Measurements from ENCODE around the gene INO80D.
A peak's percentile ranks its signal among the peaks of the same experiment; 100 is the strongest.
"Not testable (repeated sequence)": the region's sequence is repeated elsewhere in the genome, so short reads cannot be mapped to it uniquely, and the experiment has no call there.

The INO80D gene

DNA sequence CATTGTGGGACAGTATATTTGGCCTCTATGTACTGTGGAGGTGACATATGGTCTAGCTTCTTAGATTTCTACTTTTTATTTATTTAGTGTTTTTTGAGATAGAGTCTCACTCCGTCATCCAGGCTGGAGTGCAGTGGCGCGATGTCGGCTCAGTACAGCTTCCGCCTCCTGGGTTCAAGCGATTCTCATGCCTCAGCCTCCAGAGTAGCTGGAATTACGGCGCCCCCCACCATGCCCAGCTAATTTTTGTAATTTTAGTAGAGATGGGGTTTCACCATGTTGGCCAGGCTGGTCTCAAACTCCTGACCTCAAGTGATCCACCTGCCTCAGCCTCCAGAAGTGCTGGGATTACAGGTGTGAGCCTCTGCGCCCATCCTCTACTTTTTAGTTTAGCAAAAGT, 99.6 kb downstream of the INO80D start:
- H3K79me1 ChIP-seq (ENCODE audit: low read length); H2AFZ ChIP-seq (ENCODE audit: insufficient read depth, low read length, poor library complexity); H3K4me3 ChIP-seq (ENCODE audit: low read depth, low read length); H3K79me2 ChIP-seq (ENCODE audit: control insufficient read depth, insufficient read depth, low read length, poor library complexity); H2BK5ac ChIP-seq (ENCODE audit: low read depth, low read length, poor library complexity); H3K14ac ChIP-seq (ENCODE audit: low read length); H3K36me3 ChIP-seq (ENCODE audit: control insufficient read depth in 1 of 2, insufficient read depth in 2 of 2, low read length in 2 of 2); DNase-seq; H4K8ac ChIP-seq (ENCODE audit: low read depth, low read length); H2BK12ac ChIP-seq (ENCODE audit: low read length); H3K27ac ChIP-seq (ENCODE audit: low read depth, low read length); H3K23ac ChIP-seq (ENCODE audit: low read length); H3K4me2 ChIP-seq (ENCODE audit: low read length); H2BK120ac ChIP-seq (ENCODE audit: insufficient read depth, low read length, poor library complexity); H3K9me3 ChIP-seq (ENCODE audit: insufficient read depth, low read depth, low read length); H2AK5ac ChIP-seq (ENCODE audit: low read length); H4K91ac ChIP-seq (ENCODE audit: low read depth, low read length); H3K4me1 ChIP-seq (ENCODE audit: control insufficient read depth in 1 of 2, insufficient read depth in 2 of 2, low read length in 2 of 2); H3K18ac ChIP-seq (ENCODE audit: low read length); H4K12ac ChIP-seq (ENCODE audit: low read depth, low read length); H3K27me3 ChIP-seq (ENCODE audit: insufficient read depth, low read length); H3K9ac ChIP-seq (ENCODE audit: low read length); H3K4ac ChIP-seq (ENCODE audit: low read depth, low read length): not testable (repeated sequence)
- WGBS (ENCODE audit: extremely low coverage, insufficient coverage, insufficient read length), result no CpG with 5 or more reads among the region's 9 CpGs

DNA sequence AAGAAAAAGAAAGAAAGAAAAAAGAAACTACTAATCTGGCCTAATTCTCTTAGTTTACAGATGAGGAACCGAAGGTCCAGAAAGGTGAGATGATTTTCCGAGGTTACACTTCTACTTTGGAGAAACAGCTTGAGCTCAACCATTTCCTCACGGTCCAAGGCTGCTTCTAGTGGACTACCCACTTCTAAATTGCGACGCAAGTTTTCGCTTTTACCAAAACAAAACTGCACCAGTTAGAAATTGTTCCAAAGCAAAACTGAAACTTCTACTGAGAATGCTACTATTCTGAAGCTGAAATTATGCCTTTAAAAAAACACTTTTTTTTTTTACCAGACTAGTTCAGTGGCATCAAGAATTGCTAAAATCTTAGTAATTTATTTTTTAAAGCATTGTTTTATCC, 101.6 kb downstream of the INO80D start:
- DNase-seq, result no peak
- H3K23ac ChIP-seq (ENCODE audit: low read length), result no peak overlapping the region
- no peak overlapping the region for H4K12ac ChIP-seq (ENCODE audit: low read depth, low read length)
- peaks cover 2% of the 10 kb centered on the region for H3K9me3 ChIP-seq (ENCODE audit: insufficient read depth, low read depth, low read length)
- no peak overlapping the region for H3K9ac ChIP-seq (ENCODE audit: low read length)
- H3K27me3 ChIP-seq (ENCODE audit: insufficient read depth, low read length), result no peaks in the 10 kb centered on the region
- H4K91ac ChIP-seq (ENCODE audit: low read depth, low read length), result no peak overlapping the region
- H3K4ac ChIP-seq (ENCODE audit: low read depth, low read length), result no peak overlapping the region
- no peak overlapping the region for H2AK5ac ChIP-seq (ENCODE audit: low read length)
- H3K4me3 ChIP-seq (ENCODE audit: low read depth, low read length), result no peak overlapping the region
- H3K4me2 ChIP-seq (ENCODE audit: low read length), result no peak overlapping the region
- H2AFZ ChIP-seq (ENCODE audit: insufficient read depth, low read length, poor library complexity), result no peak overlapping the region
- no peak overlapping the region for H4K8ac ChIP-seq (ENCODE audit: low read depth, low read length)
- H3K36me3 ChIP-seq (ENCODE audit: control insufficient read depth in 1 of 2, insufficient read depth in 2 of 2, low read length in 2 of 2), result no peaks in the 10 kb centered on the region
- no peak overlapping the region for H2BK120ac ChIP-seq (ENCODE audit: insufficient read depth, low read length, poor library complexity)
- no peak overlapping the region for H3K27ac ChIP-seq (ENCODE audit: low read depth, low read length)
- H2BK5ac ChIP-seq (ENCODE audit: low read depth, low read length, poor library complexity), result no peak overlapping the region
- no peak overlapping the region for H3K18ac ChIP-seq (ENCODE audit: low read length)
- WGBS (ENCODE audit: extremely low coverage, insufficient coverage, insufficient read length), result no CpG with 5 or more reads among the region's 6 CpGs
- H3K79me1 ChIP-seq (ENCODE audit: low read length), result no peaks in the 10 kb centered on the region
- H3K79me2 ChIP-seq (ENCODE audit: control insufficient read depth, insufficient read depth, low read length, poor library complexity), result no peaks in the 10 kb centered on the region
- H3K14ac ChIP-seq (ENCODE audit: low read length), result no peak overlapping the region
- no peaks in the 10 kb centered on the region for H3K4me1 ChIP-seq (ENCODE audit: control insufficient read depth in 1 of 2, insufficient read depth in 2 of 2, low read length in 2 of 2)
- H2BK12ac ChIP-seq (ENCODE audit: low read length), result no peak overlapping the region

DNA sequence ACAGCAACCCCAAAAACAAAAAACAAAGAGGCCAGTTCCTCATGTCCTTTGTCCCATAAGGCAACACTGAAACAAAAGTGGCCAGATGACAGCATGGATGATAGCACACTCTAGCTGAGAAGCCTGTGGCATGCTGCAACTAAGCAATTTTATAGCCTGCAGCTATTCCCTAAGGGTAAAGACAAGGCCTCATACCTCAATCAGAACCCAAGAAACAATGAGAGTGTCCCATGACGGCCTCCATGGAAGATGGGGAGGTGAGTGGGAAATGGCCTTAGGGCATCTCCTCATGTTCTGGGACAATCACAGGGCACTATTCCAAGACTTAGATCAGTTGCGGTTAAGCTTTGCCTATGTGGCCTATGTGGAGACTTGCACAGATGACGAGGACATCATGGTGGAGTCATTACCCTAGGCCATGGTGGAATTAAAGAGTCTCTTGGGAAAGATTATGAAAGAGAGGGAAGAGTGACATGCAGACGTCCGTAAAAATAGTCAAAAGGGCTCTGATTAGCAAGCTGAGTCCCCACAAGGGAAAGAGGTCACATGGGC, 103.1 kb downstream of the INO80D start:
- no CpG with 5 or more reads among the region's 5 CpGs for WGBS (ENCODE audit: extremely low coverage, insufficient coverage, insufficient read length)
- H3K4me1 ChIP-seq (ENCODE audit: control insufficient read depth in 1 of 2, insufficient read depth in 2 of 2, low read length in 2 of 2), result no peaks in the 10 kb centered on the region
- no peaks in the 10 kb centered on the region for H3K79me2 ChIP-seq (ENCODE audit: control insufficient read depth, insufficient read depth, low read length, poor library complexity)

DNA sequence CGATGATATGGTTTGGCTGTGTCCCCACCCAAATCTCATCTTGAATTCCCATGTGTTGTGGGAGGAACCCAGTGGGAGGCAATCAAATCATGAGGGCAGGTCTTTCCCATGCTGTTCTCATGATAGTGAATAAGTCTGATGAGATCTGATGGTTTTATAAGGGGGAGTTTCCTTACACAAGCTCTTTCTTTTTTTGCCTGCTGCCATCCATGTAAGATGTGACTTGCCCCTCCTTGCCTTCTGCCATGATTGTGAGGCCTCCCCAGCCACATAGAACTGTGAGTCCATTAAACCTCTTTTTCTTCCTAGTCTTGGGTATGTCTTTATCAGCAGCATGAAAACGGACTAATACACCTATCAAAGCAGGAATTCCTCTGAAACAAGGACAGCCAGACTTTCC, 107.2 kb downstream of the INO80D start:
- H4K91ac ChIP-seq (ENCODE audit: low read depth, low read length); H3K27ac ChIP-seq (ENCODE audit: low read depth, low read length); H2BK12ac ChIP-seq (ENCODE audit: low read length); H3K14ac ChIP-seq (ENCODE audit: low read length); H3K23ac ChIP-seq (ENCODE audit: low read length); H3K18ac ChIP-seq (ENCODE audit: low read length); H2BK120ac ChIP-seq (ENCODE audit: insufficient read depth, low read length, poor library complexity); H2AK5ac ChIP-seq (ENCODE audit: low read length); H3K9ac ChIP-seq (ENCODE audit: low read length); H3K27me3 ChIP-seq (ENCODE audit: insufficient read depth, low read length); H3K4me1 ChIP-seq (ENCODE audit: control insufficient read depth in 1 of 2, insufficient read depth in 2 of 2, low read length in 2 of 2); H3K9me3 ChIP-seq (ENCODE audit: insufficient read depth, low read depth, low read length); H3K79me2 ChIP-seq (ENCODE audit: control insufficient read depth, insufficient read depth, low read length, poor library complexity); H4K8ac ChIP-seq (ENCODE audit: low read depth, low read length); H3K79me1 ChIP-seq (ENCODE audit: low read length); H3K36me3 ChIP-seq (ENCODE audit: control insufficient read depth in 1 of 2, insufficient read depth in 2 of 2, low read length in 2 of 2); H4K12ac ChIP-seq (ENCODE audit: low read depth, low read length); H2BK5ac ChIP-seq (ENCODE audit: low read depth, low read length, poor library complexity); H3K4ac ChIP-seq (ENCODE audit: low read depth, low read length); H3K4me2 ChIP-seq (ENCODE audit: low read length); H2AFZ ChIP-seq (ENCODE audit: insufficient read depth, low read length, poor library complexity); H3K4me3 ChIP-seq (ENCODE audit: low read depth, low read length); DNase-seq: not testable (repeated sequence)
- WGBS (ENCODE audit: extremely low coverage, insufficient coverage, insufficient read length), result no CpG with 5 or more reads among the region's 2 CpGs

More for the DNA sequence above, 103.1 kb downstream of the INO80D start:
- no peak overlapping the region for H2AK5ac ChIP-seq (ENCODE audit: low read length)
- no peak overlapping the region for H3K23ac ChIP-seq (ENCODE audit: low read length)
- no peak overlapping the region for H3K4me2 ChIP-seq (ENCODE audit: low read length)
- no peak overlapping the region for H4K8ac ChIP-seq (ENCODE audit: low read depth, low read length)
- H3K18ac ChIP-seq (ENCODE audit: low read length), result no peak overlapping the region
- H3K4me3 ChIP-seq (ENCODE audit: low read depth, low read length), result no peak overlapping the region
- H2BK120ac ChIP-seq (ENCODE audit: insufficient read depth, low read length, poor library complexity), result no peak overlapping the region
- H3K9me3 ChIP-seq (ENCODE audit: insufficient read depth, low read depth, low read length), result peaks cover 2% of the 10 kb centered on the region
- H4K12ac ChIP-seq (ENCODE audit: low read depth, low read length), result no peak overlapping the region
- H3K27ac ChIP-seq (ENCODE audit: low read depth, low read length), result no peak overlapping the region
- no peaks in the 10 kb centered on the region for H3K79me1 ChIP-seq (ENCODE audit: low read length)
- no peak overlapping the region for H3K4ac ChIP-seq (ENCODE audit: low read depth, low read length)
- H2BK12ac ChIP-seq (ENCODE audit: low read length), result no peak overlapping the region
- no peak overlapping the region for H2BK5ac ChIP-seq (ENCODE audit: low read depth, low read length, poor library complexity)
- no peak overlapping the region for H3K9ac ChIP-seq (ENCODE audit: low read length)
- DNase-seq, result peak; percentile 51 to 61
- H2AFZ ChIP-seq (ENCODE audit: insufficient read depth, low read length, poor library complexity), result no peak overlapping the region
- no peaks in the 10 kb centered on the region for H3K36me3 ChIP-seq (ENCODE audit: control insufficient read depth in 1 of 2, insufficient read depth in 2 of 2, low read length in 2 of 2)
- no peak overlapping the region for H4K91ac ChIP-seq (ENCODE audit: low read depth, low read length)
- no peaks in the 10 kb centered on the region for H3K27me3 ChIP-seq (ENCODE audit: insufficient read depth, low read length)
- H3K14ac ChIP-seq (ENCODE audit: low read length), result no peak overlapping the region
